A673 (cell line): ENCODE data around the gene FREM1. TPM values are rescaled to one million over a fixed set of nuclear protein-coding genes. Genes with fewer than 3 reads are reported as not detected.
A peak's percentile ranks its signal among the peaks of the same experiment; 100 is the strongest.

Source experiments
- BruUV-seq: library from RNA; stranded (reverse); fragments of 400-500 nt; replicated peaks from 2 replicates; lab custom pipeline; 2021; lab: Mats Ljungman, UMichigan
- CTCF ChIA-PET: fragments of 300-600 bp; sonication (Branson Sonifier 250); formaldehyde crosslinking; loops from one replicate; lab custom pipeline; 2022; ENCODE audit warnings: antibody characterized with exemption; lab: Charles Lee
- POLR2A ChIA-PET: fragments of 300-600 bp; sonication (Branson Sonifier 250); formaldehyde crosslinking; loops from one replicate; lab custom pipeline; 2022; ENCODE audit warnings: antibody characterized with exemption; ENCODE audit not compliant: low non-redundant PET; lab: Charles Lee
- DNase-seq: peaks from one replicate; pipeline ENCODE4 v3.0.0-alpha.2; 2015; ENCODE audit warnings: low spot score
- H3K27ac ChIP-seq: fragments of 200-600 bp; sonication (generic); 2 replicates; pipeline ENCODE4 v1.5.1; 2016; ENCODE audit warnings: mixed run types, low read depth, mild to moderate bottlenecking, mixed read lengths, antibody characterized with exemption, low read length; ENCODE audit not compliant: poor library complexity, severe bottlenecking
- H3K27me3 ChIP-seq: fragments of 200-600 bp; sonication (generic); replicated peaks from 2 replicates; pipeline ENCODE4 v1.6.1; 2017; ENCODE audit warnings: mixed run types, low read depth, mild to moderate bottlenecking, mixed read lengths, antibody characterized with exemption, low read length; ENCODE audit not compliant: insufficient read depth, poor library complexity
- H3K36me3 ChIP-seq: fragments of 200-600 bp; sonication (generic); 2 replicates; pipeline ENCODE4 v1.6.1; 2016; ENCODE audit warnings: mixed run types, mild to moderate bottlenecking, mixed read lengths, antibody characterized with exemption, low read length; ENCODE audit not compliant: insufficient read depth, poor library complexity, severe bottlenecking
- H3K4me1 ChIP-seq: fragments of 200-600 bp; sonication (generic); 2 replicates; pipeline ENCODE4 v1.6.1; 2017; ENCODE audit warnings: mixed run types, mild to moderate bottlenecking, mixed read lengths, antibody characterized with exemption, low read length; ENCODE audit not compliant: insufficient read depth, poor library complexity, severe bottlenecking
- H3K4me3 ChIP-seq: fragments of 200-600 bp; sonication (generic); 2 replicates; pipeline ENCODE4 v1.5.1; 2016; ENCODE audit warnings: low read depth, mixed run types, mild to moderate bottlenecking, mixed read lengths, low read length; ENCODE audit not compliant: poor library complexity, severe bottlenecking
- H3K9me3 ChIP-seq: fragments of 200-600 bp; sonication (generic); 2 replicates; pipeline ENCODE4 v1.6.1; 2016; ENCODE audit warnings: mixed run types, low read depth, mild to moderate bottlenecking, mixed read lengths, antibody characterized with exemption, low read length; ENCODE audit not compliant: poor library complexity, severe bottlenecking
- CTCF ChIP-seq: fragments of 300-800, 200-600 bp; sonication (generic); conservative IDR thresholded peaks from 2 replicates; pipeline ENCODE4 v1.5.1; 2017; ENCODE audit warnings: low read depth, mild to moderate bottlenecking, antibody characterized with exemption, low read length, moderate library complexity, mixed read lengths
- EZH2 ChIP-seq: fragments of 200-600 bp; sonication (generic); IDR thresholded peaks from 2 replicates; pipeline ENCODE4 v1.6.1; 2017; ENCODE audit warnings: borderline replicate concordance, low read depth, mild to moderate bottlenecking, mixed read lengths, antibody characterized with exemption, low read length; ENCODE audit not compliant: poor library complexity, severe bottlenecking
- intact Hi-C: fragments of 100-400 bp; cut with micrococcal nuclease; formaldehyde crosslinking; loops from one replicate; pipeline ENCODE4 v1.10.0; 2022; ENCODE audit not compliant: unreplicated experiment
- total RNA-seq: library from RNA; stranded (reverse); gene quantifications from 2 replicates; pipeline ENCODE4 v1.2.3, GENCODE V29; 2021

FREM1 gene
- total RNA-seq, 1 experiment from 2014 or later = 4.2 TPM

GRCh38 chr9:14935964-14936363, 25.7 kb upstream of the FREM1 start:
- ChIA-PET CTCF (no interaction called here), POLR2A (no interaction called here)
- H3K4me1 ChIP-seq = peaks cover 32% of the 10 kb centered on the region
- no TSS peak for BruUV-seq
- no peak overlapping the region for H3K4me3 ChIP-seq
- H3K9me3 ChIP-seq = no peaks in the 10 kb centered on the region
- TF ChIP-seq CTCF (no peak), EZH2 (no peak)
- intact Hi-C loops = no loop called here
- peak; percentile 29 for DNase-seq
- H3K27ac ChIP-seq = peak overlapping the region; percentile 72
- no peaks in the 10 kb centered on the region for H3K27me3 ChIP-seq
- H3K36me3 ChIP-seq = peaks cover 3% of the 10 kb centered on the region

GRCh38 chr9:14935106-14935751, 25.0 kb upstream of the FREM1 start:
- no TSS peak for BruUV-seq
- Histone ChIP-seq H3K4me3 (no peak overlapping the region), H3K36me3 (peaks cover 6% of the 10 kb centered on the region), H3K27ac (peak overlapping the region; percentile 54), H3K4me1 (peaks cover 32% of the 10 kb centered on the region), H3K9me3 (no peaks in the 10 kb centered on the region), H3K27me3 (no peaks in the 10 kb centered on the region)
- intact Hi-C loops = no loop called here
- TF ChIP-seq EZH2 = no peak
- no peak for TF ChIP-seq CTCF
- POLR2A ChIA-PET = no interaction called here
- no peak for DNase-seq
- CTCF ChIA-PET = no interaction called here

GRCh38 chr9:14932641-14933040, 22.4 kb upstream of the FREM1 start:
- peaks cover 12% of the 10 kb centered on the region for H3K36me3 ChIP-seq
- H3K4me1 ChIP-seq = peaks cover 39% of the 10 kb centered on the region
- intact Hi-C loops = no loop called here
- no TSS peak for BruUV-seq
- CTCF ChIA-PET = no interaction called here
- H3K27ac ChIP-seq = no peak overlapping the region
- POLR2A ChIA-PET = no interaction called here
- no peaks in the 10 kb centered on the region for H3K9me3 ChIP-seq
- H3K27me3 ChIP-seq = no peaks in the 10 kb centered on the region
- no peak overlapping the region for H3K4me3 ChIP-seq
- no peak for DNase-seq
- TF ChIP-seq EZH2 (no peak), CTCF (no peak)
